H1 (cell line): ENCODE measurements around the gene MKI67. TPM values are rescaled to one million over a fixed set of nuclear protein-coding genes. Genes with fewer than 3 reads are reported as not detected.

ENCODE experiments used
- CTCF ChIA-PET: fragments of 300-600 bp; sonication (Branson Sonifier 250); formaldehyde crosslinking; loops from one replicate; lab custom pipeline; 2021; ENCODE audit not compliant: partially characterized antibody; lab: Charles Lee
- POLR2A ChIA-PET: fragments of 300-600 bp; sonication (Branson Sonifier 250); formaldehyde crosslinking; loops from one replicate; lab custom pipeline; 2021; ENCODE audit warnings: inconsistent platforms; ENCODE audit not compliant: partially characterized antibody; lab: Charles Lee
- DNase-seq, 2 experiments: peaks; one replicate each; pipeline versions ENCODE4 v3.0.0 to v3.0.0-alpha.2; 2010 to 2022; ENCODE audit warnings: low spot score in 2 of 2, low read depth in 1 of 2, mixed read lengths in 1 of 2
- FAIRE-seq: peaks from 2 replicates; lab custom pipeline; 2011; peaks lifted over from hg19 to GRCh38; lab: Jason Lieb, UNC
- H2AFZ ChIP-seq: 2 replicates; pipeline ENCODE4 v1.8.1; 2012; ENCODE audit warnings: low read length, inconsistent platforms
- H2AK5ac ChIP-seq: 2 replicates; pipeline ENCODE4 v1.6.1; 2013; ENCODE audit warnings: low read depth, low read length
- H2BK120ac ChIP-seq: replicated peaks from 2 replicates; pipeline ENCODE3; 2013; ENCODE audit warnings: low read depth, low read length, inconsistent platforms
- H2BK12ac ChIP-seq: 2 replicates; pipeline ENCODE4 v1.6.1; 2013; ENCODE audit warnings: low read depth, low read length
- H2BK15ac ChIP-seq: 2 replicates; pipeline ENCODE4 v1.6.1; 2013; ENCODE audit warnings: low read length
- H2BK20ac ChIP-seq: 2 replicates; pipeline ENCODE4 v1.6.1; 2013; ENCODE audit warnings: low read length
- H2BK5ac ChIP-seq: 2 replicates; pipeline ENCODE4 v1.6.1; 2013; ENCODE audit warnings: low read depth, low read length
- H3K14ac ChIP-seq: 2 replicates; pipeline ENCODE4 v1.6.1; 2013; ENCODE audit warnings: inconsistent platforms; ENCODE audit not compliant: insufficient read length
- H3K18ac ChIP-seq: 2 replicates; pipeline ENCODE4 v1.6.1; 2013; ENCODE audit warnings: low read length; ENCODE audit errors: extremely low read depth
- H3K23ac ChIP-seq: 2 replicates; pipeline ENCODE4 v1.6.1; 2013; ENCODE audit warnings: inconsistent platforms; ENCODE audit not compliant: insufficient read length
- H3K23me2 ChIP-seq: 2 replicates; pipeline ENCODE4 v1.6.1; 2013; ENCODE audit warnings: low read depth, low read length
- H3K27ac ChIP-seq: 2 replicates; pipeline ENCODE4 v1.6.1; 2011; ENCODE audit warnings: low read depth, low read length, inconsistent platforms
- H3K27me3 ChIP-seq, 4 experiments: replicated peaks in 1 of 4; 1 replicate in 1 of 4; 2 replicates in 3 of 4; pipeline versions ENCODE4 v1.6.1 to v1.8.1; 2011 to 2013; ENCODE audit warnings: low read length in 3 of 4, mild to moderate bottlenecking in 3 of 4, inconsistent platforms in 2 of 4, mixed read lengths in 2 of 4, moderate library complexity in 1 of 4; ENCODE audit not compliant: control insufficient read depth in 3 of 4, insufficient read depth in 3 of 4; ENCODE audit errors: extremely low read depth in 1 of 4
- H3K36me3 ChIP-seq, 4 experiments: 2 replicates each; pipeline versions ENCODE4 v1.6.1 to v1.8.1; 2011 to 2013; ENCODE audit warnings: mild to moderate bottlenecking in 4 of 4, low read length in 3 of 4, moderate library complexity in 2 of 4, control low read depth in 1 of 4, inconsistent platforms in 1 of 4; ENCODE audit not compliant: insufficient read depth in 4 of 4, control insufficient read depth in 2 of 4
- H3K4ac ChIP-seq: replicated peaks from 2 replicates; pipeline ENCODE3; 2013; ENCODE audit warnings: low read length, low read depth, mixed read lengths, inconsistent platforms; ENCODE audit not compliant: insufficient read length
- H3K4me1 ChIP-seq, 4 experiments: replicated peaks in 1 of 4; 1 replicate in 1 of 4; 2 replicates in 3 of 4; pipeline versions ENCODE4 v1.6.1 to v1.8.1; 2011 to 2013; ENCODE audit warnings: low read length in 3 of 4, inconsistent platforms in 2 of 4, mixed read lengths in 1 of 4; ENCODE audit not compliant: insufficient read depth in 4 of 4, control insufficient read depth in 3 of 4
- H3K4me2 ChIP-seq, 2 experiments: 2 replicates each; pipeline versions ENCODE4 v1.6.1 to v1.8.1; 2011 to 2013; ENCODE audit warnings: low read depth in 2 of 2, low read length in 2 of 2, control low read depth in 1 of 2, inconsistent platforms in 1 of 2, mild to moderate bottlenecking in 1 of 2; ENCODE audit not compliant: insufficient read depth in 1 of 2
- H3K4me3 ChIP-seq, 4 experiments: fragments of 200-600, 300-600 bp in 1 of 4; sonication (generic), shearing (Covaris generic), sonication (Bioruptor Twin) in 1 of 4; 2 replicates each; pipeline versions ENCODE4 v1.5.1 to v1.8.1; 2011 to 2016; ENCODE audit warnings: low read length in 4 of 4, low read depth in 3 of 4, control low read depth in 2 of 4, inconsistent platforms in 2 of 4, mild to moderate bottlenecking in 2 of 4, mixed read lengths in 1 of 4, moderate library complexity in 1 of 4; ENCODE audit not compliant: insufficient read depth in 2 of 4; ENCODE audit errors: extremely low read depth in 1 of 4
- H3K56ac ChIP-seq: replicated peaks from 2 replicates; pipeline ENCODE3; 2013; ENCODE audit warnings: low read depth, mild to moderate bottlenecking, mixed read lengths, low read length, inconsistent platforms; ENCODE audit not compliant: insufficient read length
- H3K79me1 ChIP-seq: 2 replicates; pipeline ENCODE4 v1.6.1; 2013; ENCODE audit warnings: low read depth, low read length, control low read depth
- H3K79me2 ChIP-seq, 2 experiments: 2 replicates each; pipeline versions ENCODE4 v1.6.1 to v1.8.1; 2012 to 2013; ENCODE audit warnings: low read length in 2 of 2, mild to moderate bottlenecking in 2 of 2, inconsistent platforms in 1 of 2; ENCODE audit not compliant: insufficient read depth in 2 of 2, control insufficient read depth in 1 of 2
- H3K9ac ChIP-seq, 4 experiments: replicated peaks in 1 of 4; 1 replicate in 1 of 4; 2 replicates in 3 of 4; pipeline versions ENCODE4 v1.6.1 to v1.8.1; 2011 to 2013; ENCODE audit warnings: low read depth in 3 of 4, low read length in 3 of 4, control low read depth in 2 of 4, mild to moderate bottlenecking in 2 of 4, moderate library complexity in 2 of 4, inconsistent platforms in 1 of 4; ENCODE audit errors: extremely low read depth in 1 of 4
- H3K9me3 ChIP-seq, 2 experiments: 2 replicates each; pipeline versions ENCODE4 v1.6.1 to v1.8.1; 2012 to 2013; ENCODE audit warnings: mild to moderate bottlenecking in 2 of 2, moderate library complexity in 2 of 2, control low read depth in 1 of 2, inconsistent platforms in 1 of 2, low read depth in 1 of 2, low read length in 1 of 2, mixed read lengths in 1 of 2; ENCODE audit not compliant: insufficient read depth in 2 of 2
- H4K20me1 ChIP-seq, 2 experiments: replicated peaks in 1 of 2; 2 replicates each; pipeline versions ENCODE3 to v1.8.1; 2011 to 2013; ENCODE audit warnings: inconsistent platforms in 2 of 2, low read length in 2 of 2, mild to moderate bottlenecking in 1 of 2; ENCODE audit not compliant: insufficient read depth in 2 of 2, control insufficient read depth in 1 of 2
- H4K5ac ChIP-seq: 2 replicates; pipeline ENCODE4 v1.6.1; 2013; ENCODE audit warnings: low read length, low read depth, mixed read lengths, inconsistent platforms; ENCODE audit not compliant: insufficient read length
- H4K8ac ChIP-seq: 2 replicates; pipeline ENCODE4 v1.8.0; 2013; ENCODE audit warnings: mild to moderate bottlenecking, moderate library complexity, low read length, inconsistent platforms; ENCODE audit not compliant: insufficient read depth; ENCODE audit errors: extremely low read depth
- H4K91ac ChIP-seq: replicated peaks from 2 replicates; pipeline ENCODE3; 2013; ENCODE audit warnings: low read length, mixed read lengths, inconsistent platforms; ENCODE audit not compliant: insufficient read length
- ASH2L ChIP-seq: fragments of 200-600, 300-600 bp; sonication (generic); IDR thresholded peaks from one replicate; pipeline ENCODE4 v1.7.1; 2017; ENCODE audit warnings: low read length
- JUND ChIP-seq: IDR thresholded peaks from 2 replicates; pipeline ENCODE4 v1.6.1; 2011; ENCODE audit warnings: mild to moderate bottlenecking, improper control_type of control experiment, low read length
- NRF1 ChIP-seq: IDR thresholded peaks from 2 replicates; pipeline ENCODE4 v1.6.1; 2011; ENCODE audit warnings: mild to moderate bottlenecking, low read depth, low read length, improper control_type of control experiment
- SP2 ChIP-seq: IDR thresholded peaks from 2 replicates; pipeline ENCODE4 v1.6.1; 2012; ENCODE audit warnings: mild to moderate bottlenecking, low read length, inconsistent platforms
- SUZ12 ChIP-seq: fragments of 200-600 bp; sonication (generic); IDR thresholded peaks from 2 replicates; pipeline ENCODE4 v1.6.1; 2012; ENCODE audit warnings: mild to moderate bottlenecking, inconsistent platforms, low read length, moderate library complexity, mixed read lengths
- TCF12 ChIP-seq: IDR thresholded peaks from 2 replicates; pipeline ENCODE4 v1.6.1; 2011; ENCODE audit warnings: low read depth, mild to moderate bottlenecking, low read length
- WGBS, 2 experiments: shearing (Covaris generic) in 1 of 2; methylation state at CpG; one replicate each; pipeline versions ENCODE4 v1.1.6 to v1.1.7; 2013 to 2015; ENCODE audit warnings: low lambda C conversion rate in 2 of 2, mixed read lengths in 2 of 2, inconsistent platforms in 1 of 2, low coverage in 1 of 2, missing lambda C conversion rate in 1 of 2; ENCODE audit not compliant: insufficient replicate concordance in 2 of 2, insufficient coverage in 1 of 2, insufficient read length in 1 of 2; ENCODE audit errors: extremely low coverage in 1 of 2, missing lambda C conversion rate in 1 of 2; 5-methylcytosine and 5-hydroxymethylcytosine counted together
- polyA plus RNA-seq, 7 experiments: library from polyadenylated mRNA; depleted of rRNA in 3 of 7; stranded (reverse) in 5 of 7; unstranded in 2 of 7; fragments of >200 nt in 5 of 7; fragments of 200-250 nt in 2 of 7; gene quantifications; 1 replicate in 5 of 7; 2 replicates in 1 of 7; 4 replicates in 1 of 7; pipeline versions ENCODE4 v1.2.1 to v1.2.3, GENCODE V29; 2011 to 2013; ENCODE audit warnings: missing spikeins in 2 of 7, mixed read lengths in 2 of 7
- total RNA-seq: library from RNA; stranded (reverse); fragmentation: NEBNext Ultra II Directional; extraction: Animal tissue kit (Norgen Biotek cat#: 25700); gene quantifications from 2 replicates; pipeline ENCODE4 v1.2.1, GENCODE V29; 2021
- TF ChIP-seq, protein P1 (sequence below), 3 experiments: IDR thresholded peaks; 1 replicate in 2 of 3; 2 replicates in 1 of 3; pipeline versions ENCODE4 v1.5.1 to v1.6.1; 2011; ENCODE audit warnings: low read length in 3 of 3, mild to moderate bottlenecking in 3 of 3, inconsistent platforms in 2 of 3, low read depth in 1 of 3, moderate library complexity in 1 of 3; ENCODE audit not compliant: insufficient read depth in 1 of 3; ENCODE audit errors: control extremely low read depth in 1 of 3
- TF ChIP-seq, protein P2 (sequence below): IDR thresholded peaks from 2 replicates; pipeline ENCODE4 v1.6.1; 2011; ENCODE audit warnings: low read length, improper control_type of control experiment
- TF ChIP-seq, protein P3 (sequence below): IDR thresholded peaks from 2 replicates; pipeline ENCODE4 v1.6.1; 2012; ENCODE audit warnings: low read length, inconsistent platforms

MKI67 gene
- total and polyA plus RNA-seq, 2 of the 8 experiments (the other 6 are each of a cell fraction or from before 2014, with no cell fraction given): 15.8 to 85.1 TPM

DNA sequence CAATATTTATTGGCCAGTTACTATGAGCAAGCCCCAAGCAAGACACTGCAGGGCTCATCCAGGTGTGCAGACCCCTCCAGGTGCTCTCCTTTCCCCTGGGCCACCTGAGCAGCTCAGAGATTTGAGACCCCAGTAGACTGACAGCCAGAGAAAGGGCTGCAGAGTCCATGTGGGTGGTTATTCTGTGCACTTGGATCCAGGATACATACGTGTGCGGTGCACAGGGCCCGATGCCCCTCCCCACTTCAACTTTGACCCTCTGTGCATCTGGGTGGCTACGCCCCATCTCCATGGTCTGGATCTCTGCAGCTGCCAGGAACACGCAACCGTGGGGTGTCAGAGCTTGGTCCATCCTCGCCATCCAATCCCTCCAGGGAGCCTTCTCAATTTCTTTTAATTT lies 72.9 kb downstream of the MKI67 start:
- peaks cover 0 to 1% of the 10 kb centered on the region in 2 experiments for H4K20me1 ChIP-seq
- no peak overlapping the region for H3K18ac ChIP-seq
- H3K36me3 ChIP-seq: no peaks in the 10 kb centered on the region
- H3K4me3 ChIP-seq: no peak overlapping the region
- no peak overlapping the region for H4K5ac ChIP-seq
- H2AK5ac ChIP-seq: no peak overlapping the region
- CTCF ChIA-PET: interaction anchor here (1.2 to 5.3 kb wide), 4 partner anchors 9 to 183 kb away, joined by 4 to 25 read pairs (median 15); no protein-coding TSS in a partner anchor
- no peak overlapping the region for H2BK12ac ChIP-seq
- FAIRE-seq: no peak
- no peak for DNase-seq
- H3K56ac ChIP-seq: no peak overlapping the region
- H4K91ac ChIP-seq: no peak overlapping the region
- H3K79me1 ChIP-seq: no peaks in the 10 kb centered on the region
- H3K27ac ChIP-seq: no peak overlapping the region
- no peaks in the 10 kb centered on the region for H3K9me3 ChIP-seq
- H3K14ac ChIP-seq: no peak overlapping the region
- H3K4ac ChIP-seq: no peak overlapping the region
- H3K23me2 ChIP-seq: peaks cover 4% of the 10 kb centered on the region; the same call in 1 of the 2 replicates
- H2BK15ac ChIP-seq: no peak overlapping the region
- no peak overlapping the region for H2BK20ac ChIP-seq
- 95% methylated on average over 7 of the region's 7 CpGs; no CpG with 5 or more reads in 1 of the 2 experiments for WGBS, 2 experiments
- no peaks in the 10 kb centered on the region for H3K79me2 ChIP-seq
- H4K8ac ChIP-seq: no peak overlapping the region
- H3K23ac ChIP-seq: no peak overlapping the region
- no peak overlapping the region for H3K9ac ChIP-seq
- H3K4me2 ChIP-seq: no peak overlapping the region
- H3K4me1 ChIP-seq: no peaks in the 10 kb centered on the region
- H3K27me3 ChIP-seq: no peaks in the 10 kb centered on the region
- no peak overlapping the region for H2BK120ac ChIP-seq
- POLR2A ChIA-PET: interaction anchor here (1.1 kb wide), 1 partner anchor 11 kb away, joined by 3 read pairs; no protein-coding TSS in a partner anchor
- H2BK5ac ChIP-seq: no peak overlapping the region
- H2AFZ ChIP-seq: no peak overlapping the region
- TF ChIP-seq TCF12 (no peak), SP2 (no peak), JUND (no peak), ASH2L (no peak), NRF1 (no peak), SUZ12 (no peak)
- TF ChIP-seq, protein P1, sequence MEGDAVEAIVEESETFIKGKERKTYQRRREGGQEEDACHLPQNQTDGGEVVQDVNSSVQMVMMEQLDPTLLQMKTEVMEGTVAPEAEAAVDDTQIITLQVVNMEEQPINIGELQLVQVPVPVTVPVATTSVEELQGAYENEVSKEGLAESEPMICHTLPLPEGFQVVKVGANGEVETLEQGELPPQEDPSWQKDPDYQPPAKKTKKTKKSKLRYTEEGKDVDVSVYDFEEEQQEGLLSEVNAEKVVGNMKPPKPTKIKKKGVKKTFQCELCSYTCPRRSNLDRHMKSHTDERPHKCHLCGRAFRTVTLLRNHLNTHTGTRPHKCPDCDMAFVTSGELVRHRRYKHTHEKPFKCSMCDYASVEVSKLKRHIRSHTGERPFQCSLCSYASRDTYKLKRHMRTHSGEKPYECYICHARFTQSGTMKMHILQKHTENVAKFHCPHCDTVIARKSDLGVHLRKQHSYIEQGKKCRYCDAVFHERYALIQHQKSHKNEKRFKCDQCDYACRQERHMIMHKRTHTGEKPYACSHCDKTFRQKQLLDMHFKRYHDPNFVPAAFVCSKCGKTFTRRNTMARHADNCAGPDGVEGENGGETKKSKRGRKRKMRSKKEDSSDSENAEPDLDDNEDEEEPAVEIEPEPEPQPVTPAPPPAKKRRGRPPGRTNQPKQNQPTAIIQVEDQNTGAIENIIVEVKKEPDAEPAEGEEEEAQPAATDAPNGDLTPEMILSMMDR (IDR thresholded peaks at IDR 0.05; ENCODE audit: control extremely low read depth in 1 of 3, insufficient read depth in 1 of 3, low read depth in 1 of 3, low read length in 3 of 3): no peak
- TF ChIP-seq, protein P2, sequence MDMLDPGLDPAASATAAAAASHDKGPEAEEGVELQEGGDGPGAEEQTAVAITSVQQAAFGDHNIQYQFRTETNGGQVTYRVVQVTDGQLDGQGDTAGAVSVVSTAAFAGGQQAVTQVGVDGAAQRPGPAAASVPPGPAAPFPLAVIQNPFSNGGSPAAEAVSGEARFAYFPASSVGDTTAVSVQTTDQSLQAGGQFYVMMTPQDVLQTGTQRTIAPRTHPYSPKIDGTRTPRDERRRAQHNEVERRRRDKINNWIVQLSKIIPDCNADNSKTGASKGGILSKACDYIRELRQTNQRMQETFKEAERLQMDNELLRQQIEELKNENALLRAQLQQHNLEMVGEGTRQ: no peak
- TF ChIP-seq, protein P3, sequence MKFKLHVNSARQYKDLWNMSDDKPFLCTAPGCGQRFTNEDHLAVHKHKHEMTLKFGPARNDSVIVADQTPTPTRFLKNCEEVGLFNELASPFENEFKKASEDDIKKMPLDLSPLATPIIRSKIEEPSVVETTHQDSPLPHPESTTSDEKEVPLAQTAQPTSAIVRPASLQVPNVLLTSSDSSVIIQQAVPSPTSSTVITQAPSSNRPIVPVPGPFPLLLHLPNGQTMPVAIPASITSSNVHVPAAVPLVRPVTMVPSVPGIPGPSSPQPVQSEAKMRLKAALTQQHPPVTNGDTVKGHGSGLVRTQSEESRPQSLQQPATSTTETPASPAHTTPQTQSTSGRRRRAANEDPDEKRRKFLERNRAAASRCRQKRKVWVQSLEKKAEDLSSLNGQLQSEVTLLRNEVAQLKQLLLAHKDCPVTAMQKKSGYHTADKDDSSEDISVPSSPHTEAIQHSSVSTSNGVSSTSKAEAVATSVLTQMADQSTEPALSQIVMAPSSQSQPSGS: no peak
